ENCODE results near the gene TBC1D32. TPM values are rescaled to one million over a fixed set of nuclear protein-coding genes. Genes with fewer than 3 reads are reported as not detected.
"Not testable (repeated sequence)": the region's sequence is repeated elsewhere in the genome, so short reads cannot be mapped to it uniquely, and the experiment has no call there.

TBC1D32 gene
- total RNA-seq, 1 experiment from 2014 or later = 3.4 TPM

GRCh38 chr6:121210943-121211342, 123.3 kb downstream of the TBC1D32 start:
- no peaks in the 10 kb centered on the region for H3K27me3 ChIP-seq (replicated peaks; ENCODE audit: control insufficient read depth, insufficient read depth, low read length)
- no peaks in the 10 kb centered on the region for H3K4me1 ChIP-seq
- Mint-ChIP-seq H3K4me1 (ENCODE audit: low read depth, unreplicated experiment) (no peaks in the 10 kb centered on the region), H3K27me3 (ENCODE audit: insufficient read depth, unreplicated experiment) (no peaks in the 10 kb centered on the region), H3K4me3 (ENCODE audit: unreplicated experiment) (no peak overlapping the region), H3K27ac (ENCODE audit: unreplicated experiment) (no peak overlapping the region), H3K36me3 (ENCODE audit: insufficient read depth, unreplicated experiment) (no peaks in the 10 kb centered on the region), H3K9me3 (ENCODE audit: unreplicated experiment) (peaks cover 19% of the 10 kb centered on the region)
- no peaks in the 10 kb centered on the region; the same call in none of the 2 replicates for H3K36me3 ChIP-seq (ENCODE audit: control insufficient read depth, insufficient read depth, low read length)
- intact Hi-C loops (cut with micrococcal nuclease; ENCODE audit: unreplicated experiment) = no loop called here
- DNase-seq = no peak
- peaks cover 11% of the 10 kb centered on the region; the same call in 1 of the 2 replicates for H3K9me3 ChIP-seq
- no TSS peak for BruUV-seq (replicated peaks)
- ChIA-PET CTCF (no interaction called here), POLR2A (no interaction called here)
- no peak overlapping the region for H3K4me3 ChIP-seq (ENCODE audit: low read depth, low read length)
- TF ChIP-seq, protein P1, sequence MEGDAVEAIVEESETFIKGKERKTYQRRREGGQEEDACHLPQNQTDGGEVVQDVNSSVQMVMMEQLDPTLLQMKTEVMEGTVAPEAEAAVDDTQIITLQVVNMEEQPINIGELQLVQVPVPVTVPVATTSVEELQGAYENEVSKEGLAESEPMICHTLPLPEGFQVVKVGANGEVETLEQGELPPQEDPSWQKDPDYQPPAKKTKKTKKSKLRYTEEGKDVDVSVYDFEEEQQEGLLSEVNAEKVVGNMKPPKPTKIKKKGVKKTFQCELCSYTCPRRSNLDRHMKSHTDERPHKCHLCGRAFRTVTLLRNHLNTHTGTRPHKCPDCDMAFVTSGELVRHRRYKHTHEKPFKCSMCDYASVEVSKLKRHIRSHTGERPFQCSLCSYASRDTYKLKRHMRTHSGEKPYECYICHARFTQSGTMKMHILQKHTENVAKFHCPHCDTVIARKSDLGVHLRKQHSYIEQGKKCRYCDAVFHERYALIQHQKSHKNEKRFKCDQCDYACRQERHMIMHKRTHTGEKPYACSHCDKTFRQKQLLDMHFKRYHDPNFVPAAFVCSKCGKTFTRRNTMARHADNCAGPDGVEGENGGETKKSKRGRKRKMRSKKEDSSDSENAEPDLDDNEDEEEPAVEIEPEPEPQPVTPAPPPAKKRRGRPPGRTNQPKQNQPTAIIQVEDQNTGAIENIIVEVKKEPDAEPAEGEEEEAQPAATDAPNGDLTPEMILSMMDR (IDR thresholded peaks at IDR 0.05; ENCODE audit: insufficient read depth in 1 of 2, low read depth in 1 of 2, low read length in 1 of 2, severe bottlenecking in 1 of 2, unreplicated experiment in 1 of 2) = no peak

- Mint-ChIP-seq H3K9me3 (ENCODE audit: unreplicated experiment) (peaks cover 9% of the 10 kb centered on the region), H3K4me1 (ENCODE audit: low read depth, unreplicated experiment) (no peaks in the 10 kb centered on the region), H3K27ac (ENCODE audit: unreplicated experiment) (no peak overlapping the region), H3K27me3 (ENCODE audit: insufficient read depth, unreplicated experiment) (no peaks in the 10 kb centered on the region), H3K36me3 (ENCODE audit: insufficient read depth, unreplicated experiment) (no peaks in the 10 kb centered on the region), H3K4me3 (ENCODE audit: unreplicated experiment) (no peak overlapping the region)
- TF ChIP-seq, protein P1 (IDR thresholded peaks at IDR 0.05; ENCODE audit: insufficient read depth in 1 of 2, low read depth in 1 of 2, low read length in 1 of 2, severe bottlenecking in 1 of 2, unreplicated experiment in 1 of 2) = no peak
- no peaks in the 10 kb centered on the region for H3K9me3 ChIP-seq
- BruUV-seq (replicated peaks) = no TSS peak
- ChIA-PET CTCF (no interaction called here), POLR2A (no interaction called here)
- H3K27me3 ChIP-seq (replicated peaks; ENCODE audit: control insufficient read depth, insufficient read depth, low read length) = no peaks in the 10 kb centered on the region
- intact Hi-C loops (cut with micrococcal nuclease; ENCODE audit: unreplicated experiment) = no loop called here
- H3K4me3 ChIP-seq (ENCODE audit: low read depth, low read length) = no peak overlapping the region
- no peaks in the 10 kb centered on the region for H3K4me1 ChIP-seq
- no peak for DNase-seq
- no peaks in the 10 kb centered on the region for H3K36me3 ChIP-seq (ENCODE audit: control insufficient read depth, insufficient read depth, low read length)
Observed at GRCh38 chr6:121205569-121205968, 128.7 kb downstream of the TBC1D32 start.

- H3K27me3 ChIP-seq (replicated peaks; ENCODE audit: control insufficient read depth, insufficient read depth, low read length) = no peaks in the 10 kb centered on the region
- no peak overlapping the region for H3K4me3 Mint-ChIP-seq (ENCODE audit: unreplicated experiment)
- no TSS peak for BruUV-seq (replicated peaks)
- ChIA-PET CTCF (no interaction called here), POLR2A (no interaction called here)
- no peak overlapping the region for H3K27ac Mint-ChIP-seq (ENCODE audit: unreplicated experiment)
- H3K4me3 ChIP-seq (ENCODE audit: low read depth, low read length) = no peak overlapping the region
- no peaks in the 10 kb centered on the region for H3K9me3 ChIP-seq
- DNase-seq = no peak
- H3K4me1 Mint-ChIP-seq (ENCODE audit: low read depth, unreplicated experiment) = no peaks in the 10 kb centered on the region
- H3K27me3 Mint-ChIP-seq (ENCODE audit: insufficient read depth, unreplicated experiment) = no peaks in the 10 kb centered on the region
- no peaks in the 10 kb centered on the region for H3K9me3 Mint-ChIP-seq (ENCODE audit: unreplicated experiment)
- TF ChIP-seq, protein P1 (IDR thresholded peaks at IDR 0.05; ENCODE audit: insufficient read depth in 1 of 2, low read depth in 1 of 2, low read length in 1 of 2, severe bottlenecking in 1 of 2, unreplicated experiment in 1 of 2) = no peak
- H3K36me3 ChIP-seq (ENCODE audit: control insufficient read depth, insufficient read depth, low read length) = no peaks in the 10 kb centered on the region
- intact Hi-C loops (cut with micrococcal nuclease; ENCODE audit: unreplicated experiment) = no loop called here
- H3K4me1 ChIP-seq = no peaks in the 10 kb centered on the region
- H3K36me3 Mint-ChIP-seq (ENCODE audit: insufficient read depth, unreplicated experiment) = no peaks in the 10 kb centered on the region
Observed at GRCh38 chr6:121201105-121201504, 133.2 kb downstream of the TBC1D32 start.

DNA sequence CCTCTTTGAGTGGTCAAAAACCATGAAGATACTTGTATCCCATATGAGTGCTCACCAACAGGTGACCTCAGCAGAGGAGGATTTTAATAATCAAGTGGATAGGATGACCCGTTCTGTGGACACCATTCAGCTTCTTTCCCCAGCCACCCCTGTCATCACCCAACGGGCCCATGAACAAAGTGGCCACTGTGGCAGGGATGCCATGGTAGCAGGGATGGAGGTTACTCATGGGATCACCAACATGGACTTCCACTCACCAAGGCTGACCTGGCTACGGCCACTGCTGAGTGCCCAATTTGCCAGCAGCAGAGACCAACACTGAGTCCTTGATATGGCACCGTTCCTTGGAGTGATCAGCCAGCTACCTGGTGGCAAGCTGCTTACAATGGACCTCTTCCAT, 138.2 kb downstream of the TBC1D32 start:
- H3K27ac Mint-ChIP-seq (ENCODE audit: unreplicated experiment) = peak overlapping the region; percentile 48
- H3K4me1 ChIP-seq; H3K4me3 Mint-ChIP-seq (ENCODE audit: unreplicated experiment); H3K4me3 ChIP-seq (ENCODE audit: low read depth, low read length); DNase-seq; H3K9me3 Mint-ChIP-seq (ENCODE audit: unreplicated experiment); H3K4me1 Mint-ChIP-seq (ENCODE audit: low read depth, unreplicated experiment); H3K27me3 Mint-ChIP-seq (ENCODE audit: insufficient read depth, unreplicated experiment); H3K27me3 ChIP-seq (replicated peaks; ENCODE audit: control insufficient read depth, insufficient read depth, low read length); H3K36me3 Mint-ChIP-seq (ENCODE audit: insufficient read depth, unreplicated experiment); intact Hi-C loops (cut with micrococcal nuclease; ENCODE audit: unreplicated experiment); POLR2A ChIA-PET; H3K36me3 ChIP-seq (ENCODE audit: control insufficient read depth, insufficient read depth, low read length); CTCF ChIA-PET; H3K9me3 ChIP-seq; BruUV-seq (replicated peaks): not testable (repeated sequence)

Measured in Caco-2 (cell line).